ENCODE results near the gene ASCL5.

The ASCL5 gene

DNA sequence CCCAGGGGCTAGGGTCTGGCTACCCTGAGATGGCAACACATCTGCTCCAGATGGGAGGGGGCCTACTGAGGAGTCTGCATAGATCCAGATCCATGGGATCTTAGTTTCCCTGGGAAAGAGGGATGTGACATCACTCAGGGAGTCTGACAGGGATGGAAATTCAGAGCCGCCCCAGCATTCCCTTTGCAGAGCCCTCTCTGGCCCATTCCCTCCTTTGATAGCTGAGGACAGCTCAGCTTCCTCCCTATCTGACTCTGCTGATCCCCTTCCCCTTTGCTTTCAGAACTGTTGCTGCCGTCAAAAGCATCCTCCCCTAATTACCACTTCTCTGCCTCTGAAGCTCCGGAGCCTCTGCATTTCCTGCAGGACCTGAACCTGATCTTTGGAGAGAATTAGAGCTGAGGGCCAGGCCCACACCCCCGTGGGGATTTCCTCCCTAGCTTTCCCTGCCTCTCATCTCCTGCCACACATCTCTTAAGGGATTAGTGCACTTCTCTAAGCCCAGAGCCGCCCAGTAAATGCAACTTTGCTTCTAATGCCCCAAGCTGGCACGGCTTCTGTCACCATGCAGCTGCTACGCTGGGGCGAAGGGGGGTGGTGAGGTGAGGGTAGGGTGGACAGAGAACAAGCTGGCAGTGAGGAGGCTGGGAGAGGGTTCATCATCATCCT, 9.5 kb upstream of the ASCL5 start:
- DNase-seq (ENCODE audit: low spot score): no peak

- no peak for DNase-seq (ENCODE audit: low spot score)
Observed at GRCh38 chr1:201134405-201134804, 7.4 kb upstream of the ASCL5 start.

- no peak for DNase-seq (ENCODE audit: low spot score)
Observed at GRCh38 chr1:201131398-201131797, 4.4 kb upstream of the ASCL5 start.

GRCh38 chr1:201128962-201129361, 2.0 kb upstream of the ASCL5 start:
- DNase-seq (ENCODE audit: low spot score): no peak

DNA sequence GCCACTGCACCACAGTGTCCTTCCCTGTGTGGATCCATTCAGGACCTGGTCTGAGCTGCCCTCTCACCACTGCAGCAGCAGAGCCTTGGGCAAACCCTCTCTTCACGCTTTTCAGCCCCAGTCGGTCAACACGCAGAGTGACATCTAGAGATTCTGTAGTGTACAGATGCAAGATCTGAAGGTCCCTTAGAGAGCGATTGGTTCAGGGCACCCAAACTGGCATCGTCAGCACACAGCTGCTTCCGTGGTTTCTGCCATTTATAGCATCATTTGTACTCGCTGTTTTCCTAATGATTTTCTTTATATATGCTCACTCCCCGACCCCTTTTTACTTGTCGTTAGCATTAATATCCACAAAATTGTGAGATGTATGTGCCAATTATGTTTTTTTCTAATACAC, 1.5 kb upstream of the ASCL5 start:
- no peak for DNase-seq (ENCODE audit: low spot score)

DNA sequence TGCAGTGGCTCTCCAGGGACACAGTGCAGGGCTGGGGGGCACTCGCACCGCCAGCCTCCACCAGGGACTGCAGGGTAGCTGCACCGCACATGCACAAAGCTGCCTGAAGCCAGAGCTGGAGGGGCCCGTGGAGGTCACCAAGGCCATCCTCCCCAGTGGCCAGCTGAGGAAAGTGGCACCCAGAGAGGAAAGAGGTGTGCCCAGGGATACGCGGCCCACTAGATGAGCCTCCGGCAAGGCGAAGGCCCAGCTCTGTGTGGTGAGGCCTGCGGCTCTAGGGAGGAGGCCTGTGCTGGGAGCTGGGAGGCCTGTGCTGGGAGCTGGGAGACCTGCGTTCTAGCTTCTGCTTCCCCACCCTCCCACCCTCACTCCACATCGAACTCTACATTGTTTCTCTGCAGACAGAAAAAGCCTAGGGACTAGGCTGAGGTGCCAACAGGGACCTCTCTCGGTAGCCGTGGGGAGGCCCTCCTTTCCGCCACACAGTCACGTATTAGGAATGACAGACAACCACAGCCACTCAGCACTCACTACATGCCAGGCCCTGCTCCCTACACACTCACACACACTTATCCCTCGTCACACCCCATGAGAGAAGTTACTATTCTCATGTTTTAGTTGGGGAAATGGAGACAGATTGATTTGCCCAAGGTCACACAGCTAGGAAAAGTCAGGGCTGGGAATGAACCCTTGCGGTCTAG, 921 bp upstream of the ASCL5 start:
- DNase-seq (ENCODE audit: low spot score): no peak

DNA sequence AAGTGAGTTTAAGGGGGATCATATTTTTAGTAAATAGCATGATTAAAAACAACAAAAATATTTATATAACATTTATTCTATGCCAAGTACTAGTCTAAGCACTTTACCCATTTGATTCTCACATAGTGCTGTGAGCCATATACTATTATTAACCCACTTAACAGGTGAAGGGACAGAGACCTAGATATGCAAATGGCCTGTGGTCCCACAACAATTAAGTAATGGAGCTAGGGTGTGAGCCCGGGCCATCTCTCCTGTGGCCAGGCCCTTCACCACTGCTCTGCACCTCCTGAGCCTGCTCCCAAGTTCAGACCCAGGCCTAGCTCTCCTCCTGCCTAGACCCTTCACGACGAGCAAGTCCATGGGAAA, 537 bp downstream of the ASCL5 start:
- DNase-seq (ENCODE audit: low spot score): no peak

DNA sequence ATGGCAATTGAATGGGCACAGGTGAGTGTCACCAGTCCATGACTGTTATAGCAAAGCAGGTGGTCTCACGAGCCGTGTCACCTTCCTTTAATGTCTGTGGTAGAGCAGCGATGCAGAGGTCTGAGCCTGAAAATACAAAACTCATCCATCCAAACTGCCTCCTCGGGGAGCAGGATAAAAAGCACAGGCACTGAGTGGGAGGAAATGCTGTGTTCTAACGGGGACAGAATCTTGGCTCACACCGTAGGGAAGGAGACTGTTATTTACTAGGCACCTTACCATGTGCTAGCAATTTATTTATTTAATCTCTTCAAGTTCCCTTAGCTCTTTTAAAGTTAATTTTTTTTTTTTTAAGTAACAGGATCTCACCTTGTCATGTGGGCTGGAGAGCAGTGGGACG, 1.2 kb downstream of the ASCL5 start:
- no peak for DNase-seq (ENCODE audit: low spot score)

- DNase-seq (ENCODE audit: low spot score): no peak
Observed at GRCh38 chr1:201125019-201125418, 2.0 kb downstream of the ASCL5 start.

DNA sequence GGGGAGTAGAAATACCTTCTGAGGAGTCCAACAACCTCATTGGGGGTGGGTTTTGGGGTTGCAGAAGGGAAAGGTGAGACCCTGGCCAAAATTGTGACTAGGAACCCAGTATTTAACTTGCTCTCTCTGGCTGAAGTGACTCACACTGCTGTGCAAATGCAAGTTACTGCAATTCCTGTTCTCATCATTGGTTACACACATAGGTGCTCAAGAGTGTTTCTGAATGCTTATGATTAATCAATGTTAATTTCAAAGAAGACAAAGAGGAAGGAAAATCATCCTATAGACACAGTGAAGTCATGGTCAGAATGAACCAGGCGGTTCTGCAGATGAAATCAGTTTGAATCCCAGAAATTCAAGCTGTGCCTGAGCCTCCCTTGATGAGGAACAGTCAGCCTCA, 3.1 kb downstream of the ASCL5 start:
- no peak for DNase-seq (ENCODE audit: low spot score)

GRCh38 chr1:201122321-201122957, 4.5 kb downstream of the ASCL5 start:
- DNase-seq (ENCODE audit: low spot score): no peak

DNA sequence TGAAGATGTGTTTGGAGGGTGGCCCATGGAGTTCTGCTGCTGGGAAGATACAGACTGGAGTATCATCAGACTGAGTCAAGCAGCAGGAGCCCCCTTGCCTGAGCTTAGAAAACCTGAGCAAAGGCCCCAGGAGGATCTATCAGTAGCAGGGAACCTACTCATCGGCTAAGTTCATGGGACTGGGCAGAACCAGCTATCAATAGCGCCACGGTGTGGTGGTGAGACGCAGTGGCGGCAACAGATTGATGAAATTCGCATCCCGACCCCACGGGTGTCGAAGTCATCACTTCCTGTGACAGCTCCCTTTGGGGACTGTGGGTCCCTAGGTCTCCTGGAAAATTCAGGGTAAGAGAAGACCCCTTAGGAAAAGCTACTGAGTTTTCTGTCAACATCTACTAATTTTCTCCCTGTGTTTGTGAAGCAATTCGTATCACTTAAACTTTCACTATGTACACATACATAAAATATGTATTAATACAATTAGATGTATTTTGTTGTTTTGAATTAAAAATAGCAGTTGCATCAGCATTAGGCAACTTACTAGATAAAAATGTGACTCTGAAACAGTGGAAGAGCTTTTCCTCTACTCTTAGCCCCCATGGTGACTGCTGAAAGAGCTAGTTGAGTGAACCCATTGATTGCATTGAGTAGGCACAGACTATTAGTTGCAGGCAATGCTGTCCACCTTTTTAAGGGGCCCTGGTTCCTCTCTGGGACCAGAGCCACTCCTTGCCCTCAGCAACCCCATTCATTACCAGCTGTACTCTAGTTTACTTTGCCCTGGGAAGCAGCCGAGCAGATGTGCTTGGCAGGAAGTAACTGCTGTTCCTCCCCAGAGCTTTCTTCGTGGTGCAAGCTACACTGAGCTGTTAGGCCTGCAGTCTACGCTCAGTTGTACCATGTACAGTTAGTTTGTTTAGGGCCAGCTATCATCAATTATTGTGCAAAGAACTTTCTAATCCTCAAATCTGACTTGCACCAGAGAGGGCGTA, 7.5 kb downstream of the ASCL5 start:
- DNase-seq (ENCODE audit: low spot score): peak; percentile 7

GRCh38 chr1:201116091-201116490, 10.9 kb downstream of the ASCL5 start:
- DNase-seq (ENCODE audit: low spot score): no peak

DNA sequence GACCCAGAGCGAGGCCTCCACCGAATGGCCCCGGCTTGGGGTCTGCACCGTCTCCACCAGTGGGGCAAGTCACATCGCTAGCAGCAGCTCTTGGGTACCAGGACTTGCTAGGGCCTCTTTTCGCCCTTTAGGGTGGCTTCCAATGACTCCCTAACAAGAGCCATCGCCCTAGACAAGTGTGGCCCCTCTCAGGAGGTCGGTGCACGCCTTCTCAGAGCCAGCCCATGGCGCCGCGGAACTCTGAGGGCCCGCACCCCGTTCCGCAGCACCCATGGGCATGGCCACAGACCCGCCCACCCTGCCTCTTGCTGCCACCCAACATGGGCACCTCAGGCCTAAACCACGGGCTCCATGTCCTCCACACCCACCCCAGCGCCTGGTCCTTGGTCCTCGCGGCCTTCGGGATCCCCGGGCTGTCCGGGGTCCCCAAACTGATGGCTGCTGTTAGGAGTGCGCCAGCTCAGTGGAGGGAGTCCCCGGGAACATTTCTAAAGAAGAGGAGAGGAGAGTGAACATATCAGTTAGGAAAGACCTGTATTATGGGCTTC, 11.5 kb downstream of the ASCL5 start:
- no peak for DNase-seq (ENCODE audit: low spot score)

DNA sequence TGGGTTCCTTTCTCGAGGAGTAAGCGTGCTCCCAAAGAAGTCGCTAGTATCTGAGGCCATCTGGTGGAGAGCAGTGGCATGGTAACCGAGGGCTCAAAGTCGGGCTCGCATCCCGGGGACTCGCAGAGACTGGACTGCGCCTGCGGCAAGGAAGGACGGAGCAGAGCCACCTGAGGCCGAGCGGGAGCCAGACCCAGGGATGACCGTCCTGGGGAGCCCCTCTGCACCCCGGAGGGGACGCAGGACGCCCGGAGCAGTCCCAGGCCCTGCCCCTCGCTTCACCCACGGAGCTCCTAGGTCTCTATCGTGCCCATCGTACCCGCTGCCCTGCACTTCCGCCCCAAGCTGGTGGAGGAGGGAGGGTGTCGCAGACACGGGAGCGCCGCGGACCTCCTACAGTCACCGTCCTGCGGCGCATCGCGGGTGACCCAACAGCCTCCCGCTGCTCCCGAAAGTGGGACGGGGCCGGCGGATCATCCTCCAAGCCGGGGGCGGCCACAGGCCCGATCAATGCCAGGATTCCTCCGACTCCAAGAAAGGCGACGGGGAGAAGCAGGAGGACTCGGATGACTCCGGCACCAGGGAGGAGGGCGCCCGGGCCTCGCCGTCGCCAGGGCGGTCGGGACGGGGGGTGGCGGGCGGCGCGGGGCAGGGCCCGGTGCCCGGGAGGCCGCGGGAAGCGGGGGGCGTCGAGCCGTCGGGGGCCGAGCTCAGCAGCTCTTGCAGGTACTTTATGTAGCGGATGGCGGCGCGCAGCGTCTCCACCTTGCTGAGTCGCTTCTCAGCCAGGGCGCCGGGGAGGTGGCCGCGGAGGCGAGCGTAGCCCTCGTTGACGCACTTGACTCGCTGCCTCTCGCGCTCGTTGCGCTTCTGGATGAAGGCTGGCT, 12.5 kb downstream of the ASCL5 start:
- peak; percentile 9 for DNase-seq (ENCODE audit: low spot score)

GRCh38 chr1:201113451-201114244, 13.3 kb downstream of the ASCL5 start:
- DNase-seq (ENCODE audit: low spot score): no peak

- DNase-seq (ENCODE audit: low spot score): no peak
Observed at GRCh38 chr1:201112926-201113325, 14.1 kb downstream of the ASCL5 start.

GRCh38 chr1:201112173-201112731, 14.7 kb downstream of the ASCL5 start, which contains the start of gene CACNA1S:
CACNA1S (minus strand) TSS chr1:201112426; CDS start chr1:201112339, 87 bp downstream.
- DNase-seq (ENCODE audit: low spot score): no peak

- DNase-seq (ENCODE audit: low spot score): no peak
Observed at GRCh38 chr1:201111672-201112071, 15.3 kb downstream of the ASCL5 start.

DNA sequence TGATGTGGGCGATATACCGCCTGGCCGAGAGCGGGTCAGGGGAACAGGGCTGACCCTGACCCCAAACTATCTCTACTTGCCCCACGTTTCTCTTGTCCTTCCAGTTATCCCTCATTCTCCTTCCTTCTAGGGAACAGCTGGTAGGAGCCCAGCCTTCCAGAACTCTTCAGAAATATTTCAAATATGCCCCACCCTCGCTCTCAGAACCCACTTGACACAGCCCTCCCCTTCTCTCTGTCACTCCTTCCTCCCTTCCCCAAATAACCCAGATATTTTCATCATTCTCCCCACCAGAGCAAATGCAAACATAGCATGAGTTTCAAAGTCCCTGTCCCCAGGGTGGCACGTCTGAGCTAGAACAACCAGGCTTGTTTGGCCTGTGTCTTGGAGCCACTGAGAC, 15.8 kb downstream of the ASCL5 start:
- DNase-seq (ENCODE audit: low spot score): no peak
